Naive thymus-derived CD4-positive, alpha-beta T cell (primary cell): ENCODE measurements around the gene BRSK1. TPM values are rescaled to one million over a fixed set of nuclear protein-coding genes. Genes with fewer than 3 reads are reported as not detected.

Source experiments
- ATAC-seq: fragments of 150-1000 bp; cut with Tn5 transposase; 2 replicates; pipeline ENCODE4 v1.10.0; 2021; ENCODE audit warnings: mild to moderate bottlenecking, moderate library complexity
- CTCF ChIA-PET: fragments of 350-600 bp; sonication (Branson Sonifier 250); formaldehyde crosslinking; loops from one replicate; lab custom pipeline; 2021; ENCODE audit warnings: antibody characterized with exemption; lab: Charles Lee
- POLR2A ChIA-PET: fragments of 350-600 bp; sonication (Branson Sonifier 250); formaldehyde crosslinking; loops from one replicate; lab custom pipeline; 2021; ENCODE audit warnings: antibody characterized with exemption, inconsistent platforms; lab: Charles Lee
- DNase-seq, 9 donors: peaks; one replicate each; pipeline versions ENCODE4 v3.0.0 to v3.0.0-alpha.2; 2020 to 2022; ENCODE audit warnings: mixed read lengths in 1 of 9
- H3K27ac ChIP-seq: one replicate; pipeline ENCODE4 v1.7.0; 2013; ENCODE audit warnings: mild to moderate bottlenecking, low read depth, low read length, moderate library complexity
- H3K27me3 ChIP-seq, 2 donors: one replicate each; pipeline ENCODE4 v1.7.0; 2013; ENCODE audit warnings: low read length in 2 of 2, mild to moderate bottlenecking in 2 of 2, moderate library complexity in 2 of 2; ENCODE audit not compliant: control insufficient read depth in 2 of 2, insufficient read depth in 2 of 2
- H3K36me3 ChIP-seq, 3 experiments: 1 replicate in 2 of 3; 2 replicates in 1 of 3; pipeline ENCODE4 v1.7.0; 2013; ENCODE audit warnings: low read length in 3 of 3, mild to moderate bottlenecking in 3 of 3, moderate library complexity in 1 of 3; ENCODE audit not compliant: insufficient read depth in 3 of 3, control insufficient read depth in 2 of 3
- H3K4me1 ChIP-seq, 2 donors: one replicate each; pipeline ENCODE4 v1.7.0; 2013; ENCODE audit warnings: low read length in 2 of 2, mild to moderate bottlenecking in 2 of 2, moderate library complexity in 1 of 2; ENCODE audit not compliant: control insufficient read depth in 2 of 2, insufficient read depth in 2 of 2
- H3K4me3 ChIP-seq: 2 replicates; pipeline ENCODE4 v1.7.0; 2013; ENCODE audit warnings: mild to moderate bottlenecking, low read length
- H3K9me3 ChIP-seq, 3 experiments: 1 replicate in 2 of 3; 2 replicates in 1 of 3; pipeline ENCODE4 v1.7.0; 2013; ENCODE audit warnings: low read length in 3 of 3; ENCODE audit not compliant: control insufficient read depth in 2 of 3
- H3K27ac Mint-ChIP-seq, 9 donors: one replicate each; pipeline ENCODE4 v1.8.0; 2020 to 2022; ENCODE audit warnings: mixed read lengths in 9 of 9, mild to moderate bottlenecking in 8 of 9, moderate library complexity in 5 of 9, inconsistent platforms in 2 of 9
- H3K27me3 Mint-ChIP-seq, 5 donors: one replicate each; pipeline ENCODE4 v1.8.0; 2021 to 2022; ENCODE audit warnings: mixed read lengths in 5 of 5, mild to moderate bottlenecking in 1 of 5
- H3K36me3 Mint-ChIP-seq, 5 donors: one replicate each; pipeline ENCODE4 v1.8.0; 2020 to 2022; ENCODE audit warnings: mixed read lengths in 5 of 5, mild to moderate bottlenecking in 3 of 5, inconsistent platforms in 1 of 5
- H3K4me1 Mint-ChIP-seq, 7 donors: one replicate each; pipeline ENCODE4 v1.8.0; 2020 to 2022; ENCODE audit warnings: mixed read lengths in 7 of 7, mild to moderate bottlenecking in 3 of 7, inconsistent platforms in 1 of 7
- H3K4me3 Mint-ChIP-seq, 10 donors: one replicate each; pipeline ENCODE4 v1.8.0; 2020 to 2022; ENCODE audit warnings: mild to moderate bottlenecking in 10 of 10, mixed read lengths in 10 of 10, moderate library complexity in 6 of 10, inconsistent platforms in 2 of 10
- H3K9me3 Mint-ChIP-seq, 11 donors: one replicate each; pipeline ENCODE4 v1.8.0; 2020 to 2022; ENCODE audit warnings: mixed read lengths in 11 of 11, mild to moderate bottlenecking in 4 of 11, inconsistent platforms in 1 of 11, moderate library complexity in 1 of 11
- intact Hi-C, 2 donors: fragments of 100-400 bp; cut with micrococcal nuclease; formaldehyde crosslinking; loops; one replicate each; pipeline ENCODE4 v1.15.1; 2023
- polyA plus RNA-seq, 2 donors: library from polyadenylated mRNA; unstranded; fragments of 300-500 nt; fragmentation: Illumina TruSeq; gene quantifications; one replicate each; pipeline ENCODE4 v1.2.3, GENCODE V29; 2021
- total RNA-seq, 6 experiments: library from RNA in 5 of 6; stranded (reverse) in 5 of 6; gene quantifications; 1 replicate in 5 of 6; 2 replicates in 1 of 6; pipeline ENCODE4 v1.2.3 and lab custom pipeline; 2021 to 2026

The BRSK1 gene
- total and polyA plus RNA-seq, 7 experiments from 2014 or later: 0.41 to 6.3 (median 3.4) TPM; not detected in 2

DNA sequence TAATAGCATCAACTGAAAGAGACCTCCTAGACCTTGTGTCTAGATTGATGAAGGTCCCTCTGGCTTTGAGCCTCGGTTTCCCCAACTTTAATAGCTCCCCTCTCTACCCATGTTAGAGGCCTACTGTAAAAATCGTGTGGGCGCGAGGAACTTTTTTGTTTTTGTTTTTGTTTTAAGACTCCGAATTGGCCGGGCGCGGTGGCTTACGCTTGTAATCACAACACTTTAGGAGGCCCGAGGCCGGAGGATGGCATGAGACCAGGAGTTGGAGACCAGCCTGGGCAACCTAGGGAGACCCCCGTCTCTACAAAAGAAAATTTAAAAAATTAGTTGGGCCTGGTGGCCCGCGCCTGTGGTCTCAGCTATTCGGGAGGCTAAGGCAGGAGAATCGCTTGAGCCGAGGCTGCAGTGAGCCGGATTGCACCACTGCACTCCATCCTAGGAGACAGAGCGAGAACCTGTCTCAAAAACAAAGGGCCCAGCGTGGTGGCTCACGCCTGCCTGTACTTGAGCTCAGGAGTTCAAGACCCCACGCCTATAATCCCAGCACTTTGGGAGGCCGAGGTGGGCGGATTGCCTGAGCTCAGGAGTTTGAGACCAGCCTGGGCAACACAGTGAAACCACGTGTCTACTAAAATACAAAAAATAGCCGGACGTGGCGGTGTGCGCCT is 24.1 kb upstream of the BRSK1 start:
- Mint-ChIP-seq H3K36me3 (peaks cover 0 to 37% (median 4%) of the 10 kb centered on the region in 5 donors), H3K27ac (peak overlapping the region; percentile 93 to 99 (median 98)), H3K27me3 (no peaks in the 10 kb centered on the region), H3K9me3 (no peaks in the 10 kb centered on the region), H3K4me1 (peaks cover 30 to 39% (median 37%) of the 10 kb centered on the region in 7 donors), H3K4me3 (peak overlapping the region; percentile 87 to 99 (median 96))
- intact Hi-C loops: loop anchor here (1.0 to 10.0 kb wide), 20 partner anchors 21 to 885 kb away; partner anchors contain the start of genes FIZ1 (in 2 of the 2), HSPBP1 (in 2 of the 2), KMT5C (in 2 of the 2) and PPP1R12C (in 2 of the 2)
- no peak for ATAC-seq
- ChIA-PET CTCF (interaction anchor here (0.6 to 2.0 kb wide), 4 partner anchors 33 to 382 kb away, joined by 3 to 8 read pairs (median 4); no protein-coding TSS in a partner anchor), POLR2A (interaction anchor here (0.6 to 12.3 kb wide), 27 partner anchors 9 to 1070 kb away, joined by 3 to 156 read pairs (median 4); partner anchors contain the start of genes BRSK1, FIZ1, HSPBP1 and ISOC2)
- Histone ChIP-seq H3K27me3 (no peaks in the 10 kb centered on the region), H3K4me3 (peak overlapping the region; percentile 87), H3K36me3 (peaks cover 0 to 9% (median 0%) of the 10 kb centered on the region in 3 experiments), H3K27ac (peak overlapping the region; percentile 94), H3K4me1 (peaks cover 29 to 41% of the 10 kb centered on the region in 2 donors), H3K9me3 (no peaks in the 10 kb centered on the region)
- DNase-seq: peak in 1 of 9 donors; percentile 32

DNA sequence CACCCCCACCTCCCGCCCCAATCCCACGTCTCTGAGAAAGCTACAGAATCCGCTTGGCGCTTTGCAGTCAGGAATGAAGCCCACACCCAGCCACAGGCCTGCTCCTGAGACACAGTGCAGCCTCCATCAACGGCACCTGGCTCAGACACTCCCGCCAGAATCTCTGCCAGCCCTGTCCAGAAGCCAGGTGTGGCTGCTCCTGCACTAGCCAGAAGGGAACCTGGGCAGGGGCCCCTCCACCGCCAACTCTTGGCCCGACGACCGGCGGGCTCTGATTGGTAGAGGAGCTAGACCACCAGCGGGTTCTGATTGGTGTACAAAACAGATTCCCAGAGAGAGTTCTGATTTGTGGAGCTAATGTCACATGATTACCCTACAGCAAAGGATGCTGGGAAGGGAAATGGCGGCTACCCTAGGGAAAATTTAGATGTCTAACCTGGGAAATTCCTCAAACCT is 22.1 kb upstream of the BRSK1 start:
- peaks cover 0 to 24% (median 11%) of the 10 kb centered on the region in 5 donors for H3K36me3 Mint-ChIP-seq
- peaks cover 0 to 13% (median 0%) of the 10 kb centered on the region in 3 experiments for H3K36me3 ChIP-seq
- no peaks in the 10 kb centered on the region for H3K9me3 ChIP-seq
- DNase-seq (no peak), ATAC-seq (no peak)
- no peaks in the 10 kb centered on the region for H3K27me3 Mint-ChIP-seq
- H3K27ac ChIP-seq: no peak overlapping the region
- ChIA-PET CTCF (interaction anchor here (2.0 kb wide), 1 partner anchor 31 kb away, joined by 4 read pairs; no protein-coding TSS in a partner anchor), POLR2A (interaction anchor here (12.3 kb wide), 1 partner anchor 19 kb away, joined by 156 read pairs; the partner anchor contains the start of genes BRSK1 and HSPBP1)
- H3K4me3 ChIP-seq: no peak overlapping the region
- peaks cover 9 to 22% of the 10 kb centered on the region in 2 donors for H3K4me1 ChIP-seq
- peak overlapping the region in 2 of 9 donors; percentile 43 to 85 for H3K27ac Mint-ChIP-seq
- H3K9me3 Mint-ChIP-seq: peaks cover 0 to 6% (median 0%) of the 10 kb centered on the region in 11 donors
- no peak overlapping the region for H3K4me3 Mint-ChIP-seq
- H3K27me3 ChIP-seq: no peaks in the 10 kb centered on the region
- intact Hi-C loops: no loop called here
- peaks cover 17 to 26% (median 24%) of the 10 kb centered on the region in 7 donors for H3K4me1 Mint-ChIP-seq

DNA sequence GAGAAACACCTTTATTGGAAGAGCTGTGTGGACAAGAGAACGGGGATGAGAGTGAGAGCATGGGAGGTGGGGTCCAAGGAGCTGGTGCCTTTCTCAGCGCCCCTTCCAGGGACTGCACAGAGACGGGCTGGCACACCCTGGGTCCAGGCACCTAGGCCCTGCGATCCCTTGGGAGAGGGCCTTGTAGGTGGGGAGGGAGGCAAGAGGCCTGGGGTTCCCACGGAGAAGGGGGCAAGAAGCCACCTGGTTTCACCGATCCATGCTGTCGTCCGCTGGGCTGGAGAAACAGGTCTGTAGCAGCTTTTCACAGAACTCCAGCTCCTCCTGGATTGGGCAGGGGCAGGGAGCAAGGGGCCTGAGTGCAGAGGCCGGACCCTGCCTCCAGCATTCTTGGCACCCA is 21.4 kb upstream of the BRSK1 start:
- ChIA-PET CTCF (no interaction called here), POLR2A (interaction anchor here (12.3 kb wide), 1 partner anchor 18 kb away, joined by 156 read pairs; the partner anchor contains the start of genes BRSK1 and HSPBP1)
- Histone ChIP-seq H3K9me3 (no peaks in the 10 kb centered on the region), H3K27ac (no peak overlapping the region), H3K36me3 (peaks cover 0 to 13% (median 0%) of the 10 kb centered on the region in 3 experiments), H3K4me3 (no peak overlapping the region), H3K27me3 (no peaks in the 10 kb centered on the region), H3K4me1 (peaks cover 5 to 15% of the 10 kb centered on the region in 2 donors)
- H3K27me3 Mint-ChIP-seq: no peaks in the 10 kb centered on the region
- no peak for ATAC-seq
- H3K4me1 Mint-ChIP-seq: peaks cover 11 to 20% (median 19%) of the 10 kb centered on the region in 7 donors
- peaks cover 0 to 8% (median 0%) of the 10 kb centered on the region in 11 donors for H3K9me3 Mint-ChIP-seq
- intact Hi-C loops: no loop called here
- H3K27ac Mint-ChIP-seq: peak overlapping the region in 1 of 9 donors; percentile 43
- no peak overlapping the region for H3K4me3 Mint-ChIP-seq
- DNase-seq: no peak
- H3K36me3 Mint-ChIP-seq: peaks cover 0 to 21% (median 13%) of the 10 kb centered on the region in 5 donors

DNA sequence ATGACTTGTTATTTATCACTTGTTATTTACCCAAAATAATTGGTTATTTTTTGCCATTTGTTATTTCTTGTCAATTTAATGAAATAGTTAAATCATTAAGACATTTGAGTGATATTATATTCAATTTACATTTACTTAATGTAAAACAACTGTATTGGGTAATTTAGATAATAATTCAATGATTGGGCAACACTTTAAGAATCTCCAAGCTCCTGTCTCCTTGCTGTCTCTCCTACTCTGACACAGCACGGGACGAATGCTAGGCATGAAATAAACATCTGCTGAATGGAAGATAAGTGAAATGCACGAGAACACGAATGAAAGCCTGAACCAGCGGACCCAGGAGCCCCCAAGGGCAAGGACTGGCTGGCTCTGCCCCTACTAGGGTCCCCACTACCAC is 19.3 kb upstream of the BRSK1 start:
- DNase-seq (no peak), ATAC-seq (no peak)
- CTCF ChIA-PET: interaction anchor here (0.7 kb wide), 1 partner anchor 15 kb away, joined by 4 read pairs; no protein-coding TSS in a partner anchor
- POLR2A ChIA-PET: interaction anchor here (1.0 kb wide), 1 partner anchor 9 kb away, joined by 3 read pairs; no protein-coding TSS in a partner anchor
- no peak overlapping the region for H3K4me3 ChIP-seq
- Mint-ChIP-seq H3K4me3 (no peak overlapping the region), H3K36me3 (peaks cover 0 to 30% (median 16%) of the 10 kb centered on the region in 5 donors), H3K27me3 (no peaks in the 10 kb centered on the region), H3K4me1 (peaks cover 5 to 14% (median 12%) of the 10 kb centered on the region in 7 donors), H3K9me3 (peaks cover 0 to 8% (median 0%) of the 10 kb centered on the region in 11 donors), H3K27ac (no peak overlapping the region)
- H3K36me3 ChIP-seq: peaks cover 0 to 4% (median 0%) of the 10 kb centered on the region in 3 experiments
- intact Hi-C loops: no loop called here
- peaks cover 5 to 11% of the 10 kb centered on the region in 2 donors for H3K4me1 ChIP-seq
- H3K27ac ChIP-seq: no peak overlapping the region
- no peaks in the 10 kb centered on the region for H3K9me3 ChIP-seq
- no peaks in the 10 kb centered on the region for H3K27me3 ChIP-seq

DNA sequence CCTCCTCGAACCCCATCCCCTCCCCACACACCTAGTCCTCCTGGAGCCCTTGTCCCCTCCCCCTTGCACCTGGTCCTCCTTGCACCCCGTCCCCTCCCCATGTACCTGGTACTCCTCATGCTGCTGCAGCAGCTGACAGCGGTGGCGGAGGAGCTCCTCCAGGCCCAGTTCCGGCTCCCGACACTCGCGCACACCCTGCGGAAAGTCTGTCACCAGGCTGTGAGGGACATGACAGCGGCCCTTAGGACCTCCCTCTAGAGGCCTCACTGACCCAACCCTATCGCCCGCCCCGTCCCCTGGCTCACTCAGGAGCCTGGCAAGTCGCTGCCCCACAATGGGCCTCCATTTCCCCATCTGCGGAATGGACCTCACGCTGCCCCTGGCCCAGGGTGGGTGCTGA is 18.6 kb upstream of the BRSK1 start:
- ChIA-PET CTCF (no interaction called here), POLR2A (interaction anchor here (0.8 kb wide), 1 partner anchor 189 kb away, joined by 5 read pairs; no protein-coding TSS in a partner anchor)
- Mint-ChIP-seq H3K4me1 (peaks cover 3 to 11% (median 10%) of the 10 kb centered on the region in 7 donors), H3K9me3 (peaks cover 0 to 8% (median 0%) of the 10 kb centered on the region in 11 donors), H3K27ac (peak overlapping the region in 1 of 9 donors; percentile 14), H3K36me3 (peaks cover 0 to 34% (median 20%) of the 10 kb centered on the region in 5 donors), H3K27me3 (no peaks in the 10 kb centered on the region), H3K4me3 (no peak overlapping the region)
- H3K9me3 ChIP-seq: no peaks in the 10 kb centered on the region
- no peaks in the 10 kb centered on the region for H3K27me3 ChIP-seq
- no peak overlapping the region for H3K4me3 ChIP-seq
- H3K36me3 ChIP-seq: peaks cover 0 to 4% (median 0%) of the 10 kb centered on the region in 3 experiments
- peaks cover 0 to 5% of the 10 kb centered on the region in 2 donors for H3K4me1 ChIP-seq
- DNase-seq (no peak), ATAC-seq (no peak)
- intact Hi-C loops: no loop called here
- no peak overlapping the region for H3K27ac ChIP-seq

DNA sequence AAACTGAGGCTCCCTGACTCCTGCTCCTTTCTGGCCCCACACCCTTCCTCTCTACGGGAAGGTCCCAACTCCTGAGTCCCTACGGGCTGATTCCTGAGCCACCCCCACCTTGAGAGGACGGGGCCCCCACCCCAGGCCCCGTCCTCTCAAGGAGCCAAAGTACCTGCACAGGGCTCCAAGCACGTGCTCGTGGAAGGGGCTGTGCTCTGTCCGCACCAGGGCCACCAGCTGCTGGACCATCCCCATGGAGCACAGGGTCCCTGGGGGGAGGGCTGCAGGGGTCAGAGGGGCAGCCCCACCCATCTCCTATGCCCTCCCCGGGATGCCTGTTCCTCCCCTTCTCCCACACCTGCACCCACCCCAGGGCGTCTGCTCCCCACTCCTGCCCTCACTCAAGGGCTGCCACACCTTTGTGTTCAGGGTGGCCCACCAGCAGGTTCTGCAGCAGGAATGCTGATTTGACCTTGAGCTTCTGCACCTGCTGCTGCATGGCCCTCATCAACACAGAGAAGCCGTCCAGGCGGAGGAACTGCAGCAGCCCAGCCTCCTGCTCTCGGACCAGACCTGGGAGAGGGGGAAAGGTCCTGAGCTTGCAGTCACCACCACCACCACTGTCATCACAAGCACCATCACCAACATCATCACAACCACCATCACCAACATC is 17.9 kb upstream of the BRSK1 start:
- ChIA-PET POLR2A (interaction anchor here (0.8 kb wide), 1 partner anchor 188 kb away, joined by 5 read pairs; no protein-coding TSS in a partner anchor), CTCF (no interaction called here)
- intact Hi-C loops: no loop called here
- ATAC-seq: no peak
- H3K27me3 ChIP-seq: no peaks in the 10 kb centered on the region
- H3K4me1 ChIP-seq: no peaks in the 10 kb centered on the region
- no peaks in the 10 kb centered on the region for H3K27me3 Mint-ChIP-seq
- H3K27ac ChIP-seq: no peak overlapping the region
- H3K27ac Mint-ChIP-seq: peak overlapping the region in 1 of 9 donors; percentile 84
- H3K4me3 Mint-ChIP-seq: no peak overlapping the region
- H3K4me1 Mint-ChIP-seq: peaks cover 0 to 10% (median 7%) of the 10 kb centered on the region in 7 donors
- no peak overlapping the region for H3K4me3 ChIP-seq
- H3K9me3 ChIP-seq: no peaks in the 10 kb centered on the region
- peaks cover 0 to 4% (median 0%) of the 10 kb centered on the region in 3 experiments for H3K36me3 ChIP-seq
- DNase-seq: no peak
- peaks cover 0 to 38% (median 17%) of the 10 kb centered on the region in 5 donors for H3K36me3 Mint-ChIP-seq
- H3K9me3 Mint-ChIP-seq: peaks cover 0 to 8% (median 0%) of the 10 kb centered on the region in 11 donors
